ENCODE measurements around the gene SPRY2.
A peak's percentile ranks its signal among the peaks of the same experiment; 100 is the strongest.
"Not testable (repeated sequence)": the region's sequence is repeated elsewhere in the genome, so short reads cannot be mapped to it uniquely, and the experiment has no call there.

The SPRY2 gene

DNA sequence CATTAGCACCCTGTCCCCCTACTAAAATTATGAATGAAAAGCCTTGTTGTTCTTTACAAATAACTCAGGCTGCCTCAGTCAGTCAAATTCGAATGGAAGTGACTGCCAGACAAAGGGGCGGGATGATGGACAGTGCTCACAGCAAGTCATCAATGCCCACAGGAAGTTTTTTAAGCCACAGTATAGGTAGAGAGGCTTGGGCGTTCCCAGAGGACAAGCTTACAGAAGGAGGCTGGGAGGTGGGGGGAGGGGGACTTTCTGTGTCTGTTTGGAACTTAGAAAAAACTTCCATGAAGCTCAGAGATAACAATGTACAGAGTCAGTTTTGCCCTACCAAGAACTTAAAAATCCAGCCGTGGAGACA is 18.5 kb upstream of the SPRY2 start:
- no peak for DNase-seq (ENCODE audit: low read depth)
- TF ChIP-seq, protein P1, sequence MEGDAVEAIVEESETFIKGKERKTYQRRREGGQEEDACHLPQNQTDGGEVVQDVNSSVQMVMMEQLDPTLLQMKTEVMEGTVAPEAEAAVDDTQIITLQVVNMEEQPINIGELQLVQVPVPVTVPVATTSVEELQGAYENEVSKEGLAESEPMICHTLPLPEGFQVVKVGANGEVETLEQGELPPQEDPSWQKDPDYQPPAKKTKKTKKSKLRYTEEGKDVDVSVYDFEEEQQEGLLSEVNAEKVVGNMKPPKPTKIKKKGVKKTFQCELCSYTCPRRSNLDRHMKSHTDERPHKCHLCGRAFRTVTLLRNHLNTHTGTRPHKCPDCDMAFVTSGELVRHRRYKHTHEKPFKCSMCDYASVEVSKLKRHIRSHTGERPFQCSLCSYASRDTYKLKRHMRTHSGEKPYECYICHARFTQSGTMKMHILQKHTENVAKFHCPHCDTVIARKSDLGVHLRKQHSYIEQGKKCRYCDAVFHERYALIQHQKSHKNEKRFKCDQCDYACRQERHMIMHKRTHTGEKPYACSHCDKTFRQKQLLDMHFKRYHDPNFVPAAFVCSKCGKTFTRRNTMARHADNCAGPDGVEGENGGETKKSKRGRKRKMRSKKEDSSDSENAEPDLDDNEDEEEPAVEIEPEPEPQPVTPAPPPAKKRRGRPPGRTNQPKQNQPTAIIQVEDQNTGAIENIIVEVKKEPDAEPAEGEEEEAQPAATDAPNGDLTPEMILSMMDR (IDR thresholded peaks at IDR 0.05; ENCODE audit: control insufficient read depth, extremely low read depth, insufficient read depth) = no peak
- H3K4me3 ChIP-seq (ENCODE audit: low read depth, low read length) = no peak overlapping the region

DNA sequence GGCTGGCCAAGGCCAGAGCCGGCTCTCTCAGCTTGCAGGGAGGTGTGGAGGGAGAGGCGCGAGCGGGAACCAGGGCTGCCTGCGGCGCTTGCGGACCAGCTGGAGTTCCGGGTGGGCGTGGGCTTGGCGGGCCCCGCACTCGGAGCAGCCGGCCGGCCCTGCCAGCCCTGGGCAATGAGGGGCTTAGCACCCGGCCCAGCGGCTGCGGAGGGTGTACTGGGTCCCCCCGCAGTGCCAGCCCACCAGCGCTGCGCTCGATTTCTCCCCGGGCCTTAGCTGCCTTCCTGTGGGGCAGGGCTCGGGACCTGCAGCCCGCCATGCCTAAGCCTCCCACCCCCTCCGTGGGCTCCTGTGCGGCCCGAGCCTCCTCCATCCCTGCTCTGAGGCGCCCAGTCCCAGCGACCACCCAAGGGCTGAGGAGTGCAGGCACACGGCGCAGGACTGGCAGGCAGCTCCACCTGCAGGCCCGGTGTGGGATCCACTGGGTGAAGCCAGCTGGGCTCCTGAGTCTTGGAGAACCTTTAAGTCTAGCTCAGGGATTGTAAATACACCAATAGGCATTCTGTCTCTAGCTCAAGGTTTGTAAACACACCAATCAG is 14.7 kb upstream of the SPRY2 start:
- not testable (repeated sequence) for H3K4me3 ChIP-seq (ENCODE audit: low read depth, low read length); DNase-seq (ENCODE audit: low read depth)
- TF ChIP-seq, protein P1 (IDR thresholded peaks at IDR 0.05; ENCODE audit: control insufficient read depth, extremely low read depth, insufficient read depth) = 0 out of 2 replicates have a peak, but pooled peaks have one; percentile 1

DNA sequence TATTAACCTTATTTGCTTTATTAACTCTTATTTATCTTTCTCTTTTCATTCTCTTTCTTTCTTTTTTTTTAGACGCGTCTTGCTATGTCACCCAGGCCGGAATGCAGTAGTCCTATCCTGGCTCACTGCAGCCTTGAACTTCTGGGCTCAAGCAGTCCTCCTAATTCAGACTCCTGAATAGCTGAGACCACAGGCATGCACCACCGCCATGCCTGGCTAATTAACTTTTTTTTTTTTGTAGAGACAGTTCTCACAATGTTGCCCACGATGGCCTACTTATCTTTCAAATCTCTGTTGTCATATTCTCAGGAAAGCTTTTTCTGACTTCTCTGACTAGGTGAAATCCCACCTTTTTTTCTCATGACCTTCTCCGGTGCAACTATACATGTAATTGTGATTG is 7.8 kb upstream of the SPRY2 start:
- DNase-seq (ENCODE audit: low read depth) = no peak
- TF ChIP-seq, protein P1 (IDR thresholded peaks at IDR 0.05; ENCODE audit: control insufficient read depth, extremely low read depth, insufficient read depth) = no peak
- H3K4me3 ChIP-seq (ENCODE audit: low read depth, low read length) = no peak overlapping the region

DNA sequence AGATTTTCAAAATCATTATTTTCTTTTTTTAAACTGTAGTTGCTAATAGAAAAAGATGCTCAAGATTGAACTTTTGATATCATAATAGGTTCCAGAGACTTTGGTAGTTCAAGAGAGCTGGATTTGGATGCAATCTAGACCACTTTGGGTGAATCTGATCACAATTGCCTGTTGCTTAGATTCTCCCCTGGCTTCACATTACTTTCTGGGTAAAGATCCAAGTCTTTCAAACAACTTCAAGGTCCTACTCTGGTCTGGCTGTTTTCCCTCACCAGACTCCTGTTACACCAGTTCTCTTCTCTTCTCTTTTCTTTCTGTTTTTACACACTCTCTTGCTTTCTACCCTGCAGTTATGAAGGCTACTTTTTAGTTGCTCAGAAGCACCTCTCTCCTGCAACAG is 7.4 kb upstream of the SPRY2 start:
- TF ChIP-seq, protein P1 (IDR thresholded peaks at IDR 0.05; ENCODE audit: control insufficient read depth, extremely low read depth, insufficient read depth) = no peak
- DNase-seq (ENCODE audit: low read depth) = no peak
- no peak overlapping the region for H3K4me3 ChIP-seq (ENCODE audit: low read depth, low read length)

DNA sequence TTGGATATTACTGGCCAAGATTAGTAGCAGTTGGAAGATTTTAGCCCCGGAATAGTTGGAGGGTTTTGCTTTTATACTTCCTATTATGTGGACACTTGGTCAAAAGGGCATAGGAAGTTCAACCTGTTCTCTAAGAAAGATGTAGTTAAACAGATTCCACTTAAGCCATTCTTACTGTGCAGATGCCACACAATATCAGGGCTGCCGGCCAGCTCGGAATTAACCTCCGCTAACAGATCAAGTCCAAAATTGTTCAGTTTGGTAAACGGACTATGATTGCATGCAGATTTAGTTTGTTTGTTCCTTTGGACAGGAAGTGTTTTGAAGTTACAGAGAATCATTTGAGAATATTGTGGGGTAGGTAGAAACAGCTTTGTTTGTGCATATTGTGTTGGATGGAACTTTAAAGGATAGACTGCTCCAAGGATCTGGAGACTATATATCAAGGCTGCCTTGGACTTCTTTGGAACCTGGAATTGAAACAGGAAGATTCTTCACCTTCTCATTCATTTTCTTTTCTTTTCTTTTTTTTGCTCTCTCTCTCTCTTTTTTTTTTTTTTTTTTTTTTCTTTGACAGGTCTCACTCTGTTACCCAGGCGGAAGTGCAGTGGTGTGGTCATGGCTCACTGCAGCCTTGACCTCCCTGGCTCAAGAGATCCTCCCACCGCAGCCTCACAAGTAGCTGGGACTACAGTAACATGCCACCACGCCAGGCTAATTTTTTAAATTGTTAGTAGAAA is 5.0 kb upstream of the SPRY2 start:
- DNase-seq (ENCODE audit: low read depth) = no peak
- TF ChIP-seq, protein P1 (IDR thresholded peaks at IDR 0.05; ENCODE audit: control insufficient read depth, extremely low read depth, insufficient read depth) = no peak
- H3K4me3 ChIP-seq (ENCODE audit: low read depth, low read length) = no peak overlapping the region

DNA sequence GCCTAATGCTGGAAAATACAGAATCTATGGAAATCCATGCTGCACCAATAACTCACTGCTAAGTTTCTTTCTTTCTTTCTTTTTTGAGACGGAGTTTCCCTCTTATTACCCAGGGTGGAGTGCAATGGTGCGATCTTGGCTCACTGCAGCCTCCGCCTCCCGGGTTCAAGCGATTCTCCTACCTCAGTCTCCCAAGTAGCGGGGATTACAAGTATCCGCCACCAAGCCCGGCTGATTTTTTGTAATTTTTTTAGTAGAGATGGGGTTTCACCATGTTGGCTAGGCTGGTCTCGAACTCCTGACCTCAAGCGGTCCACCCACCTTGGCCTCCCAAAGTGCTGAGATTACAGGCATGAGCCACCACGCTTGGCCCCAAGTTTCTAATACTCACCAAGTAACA is 3.1 kb upstream of the SPRY2 start:
- H3K4me3 ChIP-seq (ENCODE audit: low read depth, low read length); DNase-seq (ENCODE audit: low read depth): not testable (repeated sequence)

DNA sequence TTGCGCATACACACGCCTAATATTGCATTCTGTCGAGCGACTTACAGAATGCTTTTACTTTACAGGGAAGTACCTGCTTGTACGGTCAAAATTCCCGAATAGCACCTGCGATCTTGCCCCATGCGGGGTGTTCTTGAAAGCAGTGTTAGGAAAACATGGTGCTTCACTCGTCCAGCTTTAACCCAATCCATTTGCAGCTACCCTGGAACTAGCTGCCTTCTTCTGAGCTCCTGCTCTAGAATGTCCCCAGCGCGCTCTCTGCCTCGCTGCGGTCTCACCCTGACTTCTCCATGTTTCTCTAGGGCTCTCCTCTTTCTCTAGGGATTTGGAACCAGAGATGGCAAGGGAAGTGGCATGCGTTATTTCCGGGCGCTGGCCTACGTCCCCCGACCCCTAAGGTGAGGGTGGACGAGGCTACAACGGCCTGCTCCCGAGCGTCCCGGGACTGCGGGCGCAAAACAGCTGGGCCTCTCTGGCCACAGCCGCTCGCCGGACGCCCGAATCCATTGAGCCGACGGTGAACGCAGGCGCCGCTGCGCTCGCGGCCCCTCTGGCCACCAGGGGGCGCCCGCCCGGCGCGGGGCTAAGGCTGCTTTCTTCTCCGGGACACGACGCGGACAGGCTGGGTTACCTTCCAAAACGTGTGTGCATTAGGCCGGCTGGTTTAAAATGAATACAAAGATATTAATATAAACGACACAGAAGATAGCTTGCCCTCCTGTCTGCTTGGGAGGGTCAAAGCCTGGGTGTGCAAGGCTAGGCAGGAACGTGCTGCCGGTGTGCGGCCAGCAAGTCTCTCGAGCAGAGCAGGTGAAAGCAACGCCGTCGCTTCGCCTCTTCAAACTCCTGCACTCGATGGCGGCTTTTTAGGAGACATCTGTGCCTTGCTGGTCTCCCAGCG is 1.8 kb upstream of the SPRY2 start:
- peak overlapping the region; percentile 31; the same call in 1 of the 2 replicates for H3K4me3 ChIP-seq (ENCODE audit: low read depth, low read length)
- TF ChIP-seq, protein P1 (IDR thresholded peaks at IDR 0.05; ENCODE audit: control insufficient read depth, extremely low read depth, insufficient read depth) = peak; percentile 84
- no peak for DNase-seq (ENCODE audit: low read depth)

Measured in LNCaP clone FGC (cell line).